Mesenchymal stem cell (in vitro differentiated cells and primary cell): ENCODE measurements around the gene APP.

Experiments
- DNase-seq: peaks from one replicate; pipeline ENCODE4 v3.0.0-alpha.2; 2013
- H2AFZ ChIP-seq: one replicate; pipeline ENCODE4 v1.6.1; 2013; ENCODE audit warnings: low read depth, mild to moderate bottlenecking, control low read depth, inconsistent platforms, low read length, moderate library complexity
- H2AK5ac ChIP-seq: 2 replicates; pipeline ENCODE4 v1.6.1; 2013; ENCODE audit warnings: low read length, moderate library complexity, mild to moderate bottlenecking, inconsistent platforms; ENCODE audit not compliant: severe bottlenecking
- H2BK120ac ChIP-seq: one replicate; pipeline ENCODE4 v1.6.1; 2013; ENCODE audit warnings: low read depth, mild to moderate bottlenecking, inconsistent platforms, low read length, moderate library complexity
- H2BK12ac ChIP-seq, 2 experiments: one replicate each; pipeline ENCODE4 v1.6.1; 2013; ENCODE audit warnings: inconsistent platforms in 2 of 2, low read length in 2 of 2, mild to moderate bottlenecking in 2 of 2, moderate library complexity in 2 of 2, control low read depth in 1 of 2
- H2BK15ac ChIP-seq: one replicate; pipeline ENCODE4 v1.6.1; 2013; ENCODE audit warnings: mild to moderate bottlenecking, low read depth, inconsistent platforms; ENCODE audit not compliant: poor library complexity, severe bottlenecking
- H2BK5ac ChIP-seq: 2 replicates; pipeline ENCODE4 v1.6.1; 2013; ENCODE audit warnings: low read depth, mild to moderate bottlenecking, low read length, control low read depth, inconsistent platforms; ENCODE audit not compliant: poor library complexity, severe bottlenecking
- H3K14ac ChIP-seq, 2 experiments: one replicate each; pipeline ENCODE4 v1.6.1; 2013; ENCODE audit warnings: inconsistent platforms in 2 of 2, low read length in 2 of 2, control low read depth in 1 of 2, mild to moderate bottlenecking in 1 of 2, moderate library complexity in 1 of 2
- H3K18ac ChIP-seq, 2 experiments: one replicate each; pipeline ENCODE4 v1.6.1; 2013; ENCODE audit warnings: inconsistent platforms in 2 of 2, low read length in 2 of 2, control low read depth in 1 of 2, low read depth in 1 of 2, mild to moderate bottlenecking in 1 of 2
- H3K23ac ChIP-seq, 2 experiments: one replicate each; pipeline ENCODE4 v1.6.1; 2013; ENCODE audit warnings: inconsistent platforms in 2 of 2, low read length in 2 of 2, mild to moderate bottlenecking in 2 of 2, moderate library complexity in 2 of 2, control low read depth in 1 of 2
- H3K27ac ChIP-seq: 2 replicates; pipeline ENCODE4 v1.5.1; 2013; ENCODE audit warnings: mild to moderate bottlenecking, moderate library complexity, low read length, control low read depth, inconsistent platforms; ENCODE audit not compliant: poor library complexity, severe bottlenecking
- H3K27me3 ChIP-seq, 2 experiments: 2 replicates each; pipeline versions ENCODE4 v1.6.1 to v1.7.0; 2013; ENCODE audit warnings: low read length in 2 of 2, mild to moderate bottlenecking in 2 of 2, moderate library complexity in 2 of 2, control low read depth in 1 of 2, inconsistent platforms in 1 of 2; ENCODE audit not compliant: control insufficient read depth in 1 of 2, insufficient read depth in 1 of 2
- H3K36me3 ChIP-seq, 2 experiments: 2 replicates each; pipeline versions ENCODE4 v1.6.1 to v1.7.0; 2013; ENCODE audit warnings: low read length in 2 of 2, control low read depth in 1 of 2, inconsistent platforms in 1 of 2, low read depth in 1 of 2, mild to moderate bottlenecking in 1 of 2; ENCODE audit not compliant: insufficient read depth in 2 of 2, control insufficient read depth in 1 of 2
- H3K4ac ChIP-seq, 2 experiments: one replicate each; pipeline ENCODE4 v1.6.1; 2013; ENCODE audit warnings: inconsistent platforms in 2 of 2, low read length in 2 of 2, mild to moderate bottlenecking in 2 of 2, moderate library complexity in 2 of 2, control low read depth in 1 of 2, low read depth in 1 of 2
- H3K4me1 ChIP-seq: 2 replicates; pipeline ENCODE4 v1.6.1; 2013; ENCODE audit warnings: low read depth, low read length, control low read depth; ENCODE audit not compliant: control insufficient read depth, insufficient read depth
- H3K4me2 ChIP-seq: 2 replicates; pipeline ENCODE4 v1.6.1; 2013; ENCODE audit warnings: low read length, mild to moderate bottlenecking, inconsistent platforms; ENCODE audit not compliant: poor library complexity, severe bottlenecking
- H3K4me3 ChIP-seq, 2 experiments: 2 replicates each; pipeline versions ENCODE4 v1.5.1 to v1.7.0; 2013; ENCODE audit warnings: low read length in 2 of 2, mild to moderate bottlenecking in 2 of 2, control low read depth in 1 of 2, low read depth in 1 of 2; ENCODE audit not compliant: insufficient read depth in 1 of 2
- H3K79me1 ChIP-seq: replicated peaks from 2 replicates; pipeline ENCODE4 v1.6.1; 2013; ENCODE audit warnings: mild to moderate bottlenecking, control low read depth, low read length, inconsistent platforms; ENCODE audit not compliant: poor library complexity, severe bottlenecking
- H3K9ac ChIP-seq: 2 replicates; pipeline ENCODE4 v1.7.0; 2013; ENCODE audit warnings: mild to moderate bottlenecking, low read length, moderate library complexity
- H3K9me3 ChIP-seq: 2 replicates; pipeline ENCODE4 v1.7.0; 2013; ENCODE audit warnings: mild to moderate bottlenecking, low read length; ENCODE audit not compliant: control insufficient read depth
- H4K8ac ChIP-seq: one replicate; pipeline ENCODE4 v1.6.1; 2013; ENCODE audit warnings: inconsistent platforms, mild to moderate bottlenecking, low read length, moderate library complexity
- H4K91ac ChIP-seq: one replicate; pipeline ENCODE4 v1.6.1; 2013; ENCODE audit warnings: mild to moderate bottlenecking, low read length, inconsistent platforms
- WGBS: methylation state at CpG from one replicate; pipeline ENCODE4 v1.1.7; 2013; ENCODE audit warnings: mixed read lengths; 5-methylcytosine and 5-hydroxymethylcytosine counted together

APP gene

GRCh38 chr21:26169611-26170470, 729 bp downstream of the APP start:
- Histone ChIP-seq H2BK15ac (peak overlapping the region; percentile 95), H3K18ac (peak overlapping the region; percentile 17 to 98), H3K9ac (peak overlapping the region; percentile 84), H2BK120ac (peak overlapping the region; percentile 85), H3K27me3 (no peaks in the 10 kb centered on the region), H3K4me1 (peaks cover 4% of the 10 kb centered on the region), H3K4ac (peak overlapping the region; percentile 67 to 94), H3K4me2 (peak overlapping the region; percentile 98), H2AK5ac (no peak overlapping the region), H3K23ac (peak overlapping the region; percentile 81 to 100), H3K4me3 (peak overlapping the region; percentile 93 to 100), H4K91ac (peak overlapping the region; percentile 95), H3K27ac (peak overlapping the region; percentile 89), H2BK12ac (peak overlapping the region; percentile 56 to 87), H3K36me3 (peaks cover 0 to 4% of the 10 kb centered on the region in 2 experiments), H2BK5ac (peak overlapping the region; percentile 96), H2AFZ (peak overlapping the region; percentile 74), H4K8ac (peak overlapping the region; percentile 66), H3K9me3 (no peaks in the 10 kb centered on the region), H3K79me1 (no peaks in the 10 kb centered on the region), H3K14ac (peak overlapping the region; percentile 47 to 100)
- under 1% methylated on average over 52 of the region's 80 CpGs for WGBS
- peak; percentile 81 for DNase-seq

- peak; percentile 84 for DNase-seq
- peak overlapping the region in 1 of 2 experiments; percentile 100 for H3K14ac ChIP-seq
- peak overlapping the region; percentile 84 for H3K9ac ChIP-seq
- H2BK5ac ChIP-seq = peak overlapping the region; percentile 96
- H3K4me3 ChIP-seq = peak overlapping the region; percentile 93 to 100
- H3K23ac ChIP-seq = peak overlapping the region in 1 of 2 experiments; percentile 96
- peak overlapping the region; percentile 89 for H3K27ac ChIP-seq
- H3K27me3 ChIP-seq = no peaks in the 10 kb centered on the region
- peak overlapping the region; percentile 44 for H2BK120ac ChIP-seq
- peak overlapping the region; percentile 25 for H4K91ac ChIP-seq
- H2AK5ac ChIP-seq = no peak overlapping the region
- WGBS = 0% methylated on average over 16 of the region's 18 CpGs
- peaks cover 0 to 4% of the 10 kb centered on the region in 2 experiments for H3K36me3 ChIP-seq
- peak overlapping the region; percentile 17 for H2BK15ac ChIP-seq
- H3K4me2 ChIP-seq = peak overlapping the region; percentile 98
- H2BK12ac ChIP-seq = no peak overlapping the region
- H3K4me1 ChIP-seq = peaks cover 4% of the 10 kb centered on the region
- H2AFZ ChIP-seq = peak overlapping the region; percentile 74
- no peaks in the 10 kb centered on the region for H3K9me3 ChIP-seq
- H3K4ac ChIP-seq = peak overlapping the region; percentile 61 to 94
- H3K79me1 ChIP-seq = no peaks in the 10 kb centered on the region
- H4K8ac ChIP-seq = peak overlapping the region; percentile 66
- peak overlapping the region; percentile 17 to 98 for H3K18ac ChIP-seq
These were observed 1.4 kb downstream of the APP start for GRCh38 chr21:26169061-26169610.

GRCh38 chr21:26168371-26168770, 2.2 kb downstream of the APP start:
- peak overlapping the region; percentile 10 for H3K27ac ChIP-seq
- no peaks in the 10 kb centered on the region for H3K79me1 ChIP-seq
- peaks cover 5% of the 10 kb centered on the region for H3K4me1 ChIP-seq
- no peak overlapping the region for H4K91ac ChIP-seq
- 73% methylated on average over 1 of the region's 4 CpGs for WGBS
- H4K8ac ChIP-seq = no peak overlapping the region
- H3K4me3 ChIP-seq = peak overlapping the region in 1 of 2 experiments; percentile 93
- H2BK5ac ChIP-seq = no peak overlapping the region
- H2BK15ac ChIP-seq = no peak overlapping the region
- peak overlapping the region; percentile 98 for H3K4me2 ChIP-seq
- no peak overlapping the region for H3K18ac ChIP-seq
- H2AK5ac ChIP-seq = no peak overlapping the region
- H3K14ac ChIP-seq = no peak overlapping the region
- no peak for DNase-seq
- H3K27me3 ChIP-seq = no peaks in the 10 kb centered on the region
- H3K9me3 ChIP-seq = no peaks in the 10 kb centered on the region
- H2BK120ac ChIP-seq = no peak overlapping the region
- H3K9ac ChIP-seq = peak overlapping the region; percentile 84
- no peak overlapping the region for H2AFZ ChIP-seq
- no peak overlapping the region for H2BK12ac ChIP-seq
- no peak overlapping the region for H3K23ac ChIP-seq
- H3K4ac ChIP-seq = no peak overlapping the region
- peaks cover 0 to 4% of the 10 kb centered on the region in 2 experiments for H3K36me3 ChIP-seq

- Histone ChIP-seq H3K4me2 (peak overlapping the region; percentile 36), H3K18ac (no peak overlapping the region), H3K4ac (no peak overlapping the region), H3K27me3 (no peaks in the 10 kb centered on the region), H2BK5ac (no peak overlapping the region), H2BK12ac (no peak overlapping the region), H4K8ac (no peak overlapping the region), H3K4me1 (peaks cover 6% of the 10 kb centered on the region), H2BK15ac (no peak overlapping the region), H3K27ac (peak overlapping the region; percentile 14), H3K23ac (no peak overlapping the region), H2BK120ac (no peak overlapping the region), H2AFZ (no peak overlapping the region), H3K36me3 (peaks cover 0 to 4% of the 10 kb centered on the region in 2 experiments), H2AK5ac (no peak overlapping the region), H3K79me1 (no peaks in the 10 kb centered on the region), H3K9me3 (no peaks in the 10 kb centered on the region), H3K9ac (peak overlapping the region; percentile 84), H3K14ac (no peak overlapping the region), H4K91ac (no peak overlapping the region), H3K4me3 (peak overlapping the region in 1 of 2 experiments; percentile 93)
- peak; percentile 26 for DNase-seq
- WGBS = 15% methylated on average over 7 of the region's 9 CpGs
These were observed 3.0 kb downstream of the APP start for GRCh38 chr21:26167593-26167992.
